Hepatocyte (in vitro differentiated cells): ENCODE data around the gene CBLB. TPM values are rescaled to one million over a fixed set of nuclear protein-coding genes. Genes with fewer than 3 reads are reported as not detected.

ENCODE experiments used
- DNase-seq: peaks from one replicate; pipeline ENCODE4 v3.0.0-alpha.2; 2016; ENCODE audit warnings: low spot score
- H2AFZ ChIP-seq: fragments of 200-600 bp; sonication (generic); 2 replicates; pipeline ENCODE4 v1.6.0; 2016; ENCODE audit warnings: antibody characterized with exemption, mild to moderate bottlenecking
- H3K27ac ChIP-seq: fragments of 200-600 bp; sonication (generic); 2 replicates; pipeline ENCODE4 v1.5.1; 2016; ENCODE audit warnings: mild to moderate bottlenecking
- H3K27me3 ChIP-seq: fragments of 200-600 bp; sonication (generic); 2 replicates; pipeline ENCODE4 v1.6.1; 2016
- H3K36me3 ChIP-seq: fragments of 200-600 bp; sonication (generic); replicated peaks from 2 replicates; pipeline ENCODE4 v1.5.1; 2016; ENCODE audit warnings: low read depth; ENCODE audit not compliant: insufficient read depth
- H3K4me1 ChIP-seq: fragments of 200-600 bp; sonication (generic); 2 replicates; pipeline ENCODE4 v1.5.1; 2016; ENCODE audit warnings: mild to moderate bottlenecking, moderate library complexity; ENCODE audit not compliant: insufficient read depth
- H3K4me2 ChIP-seq: fragments of 200-600 bp; sonication (generic); 2 replicates; pipeline ENCODE4 v1.6.0; 2016
- H3K4me3 ChIP-seq: fragments of 200-600 bp; sonication (generic); 2 replicates; pipeline ENCODE4 v1.5.1; 2016; ENCODE audit warnings: mild to moderate bottlenecking
- H3K79me2 ChIP-seq: fragments of 200-600 bp; sonication (generic); 2 replicates; pipeline ENCODE4 v1.6.0; 2017; ENCODE audit warnings: mild to moderate bottlenecking
- H3K9me2 ChIP-seq: fragments of 200-600 bp; sonication (generic); replicated peaks from 2 replicates; pipeline ENCODE4 v1.6.0; 2017; ENCODE audit warnings: mild to moderate bottlenecking; ENCODE audit not compliant: insufficient read depth
- H3K9me3 ChIP-seq: fragments of 200-600 bp; sonication (generic); 2 replicates; pipeline ENCODE4 v1.5.1; 2016; ENCODE audit warnings: low read depth, mild to moderate bottlenecking
- H4K20me1 ChIP-seq: fragments of 200-600 bp; sonication (generic); 2 replicates; pipeline ENCODE4 v1.6.0; 2016; ENCODE audit warnings: mild to moderate bottlenecking; ENCODE audit not compliant: insufficient read depth, poor library complexity, severe bottlenecking
- CTCF ChIP-seq: fragments of 200-600 bp; sonication (generic); IDR thresholded peaks from 2 replicates; pipeline ENCODE4 v1.5.1; 2016; ENCODE audit warnings: antibody characterized with exemption, mild to moderate bottlenecking; ENCODE audit not compliant: poor library complexity
- EZH2 ChIP-seq: fragments of 200-600 bp; sonication (generic); IDR thresholded peaks from 2 replicates; pipeline ENCODE4 v1.6.1; 2016; ENCODE audit warnings: antibody characterized with exemption, mild to moderate bottlenecking, borderline replicate concordance
- EZH2phosphoT487 ChIP-seq: fragments of 200-600 bp; sonication (generic); IDR thresholded peaks from one replicate; pipeline ENCODE4 v1.6.1; 2018; ENCODE audit warnings: antibody characterized with exemption, mild to moderate bottlenecking, low read depth, moderate library complexity; ENCODE audit not compliant: unreplicated experiment, severe bottlenecking
- WGBS: methylation state at CpG from one replicate; pipeline ENCODE4 v1.1.6; 2016; ENCODE audit warnings: low lambda C conversion rate; ENCODE audit errors: missing lambda C conversion rate; 5-methylcytosine and 5-hydroxymethylcytosine counted together
- polyA plus RNA-seq: library from polyadenylated mRNA; unstranded; fragments of >200 nt; fragmentation: Nextera tagmentation; extraction: Ambion mirVana; gene quantifications from 2 replicates; pipeline ENCODE4 v1.2.1, GENCODE V29; 2016
- total RNA-seq: library from RNA; depleted of rRNA; stranded (reverse); fragments of >200 nt; gene quantifications from 2 replicates; pipeline ENCODE4 v1.2.3, GENCODE V29; 2014

The CBLB gene
- total and polyA plus RNA-seq, 2 experiments from 2014 or later, result 22.6 to 56.0 TPM

DNA sequence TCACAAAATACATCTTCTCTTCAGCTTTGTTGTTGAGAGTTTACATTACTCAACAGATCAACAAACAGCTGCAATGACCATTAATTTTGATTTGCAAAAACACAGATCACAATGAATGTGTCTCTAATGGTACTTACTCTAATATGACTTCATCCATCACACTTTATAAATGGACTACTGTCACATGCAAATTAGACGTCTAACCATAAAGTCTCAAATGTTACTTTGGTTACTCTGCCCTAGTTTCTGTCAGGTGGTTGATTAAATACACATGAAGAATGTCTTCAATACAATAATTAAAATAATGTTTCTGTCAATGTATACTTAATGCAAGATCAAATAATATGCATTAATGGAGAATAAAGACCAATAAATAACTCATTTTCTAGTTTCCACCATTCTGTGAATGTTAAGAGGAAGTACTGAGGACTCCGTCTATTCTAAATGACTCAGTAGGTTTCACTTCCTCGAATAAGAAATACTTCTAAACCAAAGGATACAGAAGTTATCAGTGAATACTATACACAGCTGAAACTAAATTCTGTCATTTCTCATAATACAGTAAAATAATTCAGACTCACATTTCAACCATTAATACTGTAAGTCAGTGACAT is 145.8 kb downstream of the CBLB start:
- H3K4me1 ChIP-seq, result no peaks in the 10 kb centered on the region

DNA sequence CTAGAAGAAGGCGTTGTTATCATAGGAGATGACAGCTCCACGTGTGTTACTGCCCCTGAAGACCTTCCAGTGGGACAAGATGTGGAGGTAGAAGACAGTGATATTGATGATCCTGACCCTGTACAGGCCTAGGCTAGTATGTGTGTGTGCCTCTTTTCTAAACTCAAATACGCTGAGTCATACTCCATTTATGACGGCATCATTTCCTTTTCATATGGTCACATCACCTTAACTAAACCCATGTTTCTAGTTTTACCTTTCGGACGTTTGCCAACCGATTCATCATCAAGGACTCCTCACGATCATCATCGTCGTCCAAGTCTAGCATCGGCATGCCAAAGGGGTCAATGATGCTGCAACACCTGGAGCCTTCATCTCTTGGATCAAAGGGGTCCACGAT is 149.0 kb downstream of the CBLB start:
- Histone ChIP-seq H3K4me3 (no peak overlapping the region), H3K4me2 (no peak overlapping the region), H3K27me3 (no peaks in the 10 kb centered on the region), H3K9me2 (no peaks in the 10 kb centered on the region), H3K9me3 (no peaks in the 10 kb centered on the region), H3K36me3 (peaks cover 6% of the 10 kb centered on the region), H2AFZ (no peak overlapping the region), H3K4me1 (no peaks in the 10 kb centered on the region), H3K27ac (no peak overlapping the region), H4K20me1 (no peaks in the 10 kb centered on the region), H3K79me2 (no peaks in the 10 kb centered on the region)
- DNase-seq, result no peak
- 94% methylated on average over 12 of the region's 12 CpGs for WGBS
- TF ChIP-seq CTCF, result no peak
- no peak for TF ChIP-seq EZH2phosphoT487
- no peak for TF ChIP-seq EZH2

More for the DNA sequence above, 145.8 kb downstream of the CBLB start:
- TF ChIP-seq EZH2phosphoT487 (no peak), EZH2 (no peak), CTCF (no peak)
- H3K79me2 ChIP-seq, result no peaks in the 10 kb centered on the region
- H3K4me2 ChIP-seq, result no peak overlapping the region
- H3K27ac ChIP-seq, result no peak overlapping the region
- peaks cover 16% of the 10 kb centered on the region for H3K9me3 ChIP-seq
- no peaks in the 10 kb centered on the region for H3K27me3 ChIP-seq
- peaks cover 6% of the 10 kb centered on the region for H3K36me3 ChIP-seq
- DNase-seq, result no peak
- no peaks in the 10 kb centered on the region for H4K20me1 ChIP-seq
- no peak overlapping the region for H2AFZ ChIP-seq
- 96% methylated on average over 3 of the region's 3 CpGs for WGBS
- no peaks in the 10 kb centered on the region for H3K9me2 ChIP-seq
- no peak overlapping the region for H3K4me3 ChIP-seq

DNA sequence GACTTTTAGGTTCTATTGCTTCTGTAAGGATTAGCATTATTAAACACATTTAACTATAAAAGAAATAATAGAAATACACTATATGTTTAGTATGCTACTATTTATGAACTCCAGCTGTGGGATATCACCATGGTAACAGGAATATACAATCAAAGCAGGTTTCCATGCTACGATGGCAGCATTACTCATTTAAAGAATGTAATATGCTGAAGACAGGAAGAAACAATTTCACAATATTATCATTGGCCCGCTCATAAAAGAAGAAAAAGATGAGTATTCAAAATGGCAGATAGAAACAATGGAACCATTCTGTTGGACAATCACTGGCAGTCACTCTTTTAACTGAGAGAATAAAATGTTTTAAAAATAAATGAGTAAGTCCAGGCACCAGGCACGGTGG is 153.4 kb downstream of the CBLB start:
- H3K4me3 ChIP-seq, result no peak overlapping the region
- H3K27ac ChIP-seq, result no peak overlapping the region
- H2AFZ ChIP-seq, result no peak overlapping the region
- H3K4me2 ChIP-seq, result no peak overlapping the region
- no peaks in the 10 kb centered on the region for H3K79me2 ChIP-seq
- no peaks in the 10 kb centered on the region for H3K27me3 ChIP-seq
- no peaks in the 10 kb centered on the region for H3K9me3 ChIP-seq
- H3K4me1 ChIP-seq, result no peaks in the 10 kb centered on the region
- no peak for DNase-seq
- peaks cover 6% of the 10 kb centered on the region for H3K36me3 ChIP-seq
- WGBS, result 89% methylated on average over 3 of the region's 3 CpGs
- no peaks in the 10 kb centered on the region for H3K9me2 ChIP-seq
- TF ChIP-seq CTCF (no peak), EZH2phosphoT487 (no peak), EZH2 (no peak)
- H4K20me1 ChIP-seq, result no peaks in the 10 kb centered on the region

- Histone ChIP-seq H3K4me1 (no peaks in the 10 kb centered on the region), H4K20me1 (no peaks in the 10 kb centered on the region), H3K79me2 (no peaks in the 10 kb centered on the region), H3K27ac (no peak overlapping the region), H3K36me3 (peaks cover 6% of the 10 kb centered on the region), H3K4me3 (no peak overlapping the region), H3K4me2 (no peak overlapping the region), H3K9me3 (no peaks in the 10 kb centered on the region), H2AFZ (no peak overlapping the region), H3K9me2 (no peaks in the 10 kb centered on the region), H3K27me3 (no peaks in the 10 kb centered on the region)
- 86% methylated on average over 6 of the region's 6 CpGs for WGBS
- no peak for TF ChIP-seq CTCF
- no peak for TF ChIP-seq EZH2
- TF ChIP-seq EZH2phosphoT487, result no peak
- no peak for DNase-seq
Measured at GRCh38 chr3:105714453-105714852, 154.4 kb downstream of the CBLB start.
